Measurements from ENCODE around the gene HSDL1.

Gene HSDL1

DNA sequence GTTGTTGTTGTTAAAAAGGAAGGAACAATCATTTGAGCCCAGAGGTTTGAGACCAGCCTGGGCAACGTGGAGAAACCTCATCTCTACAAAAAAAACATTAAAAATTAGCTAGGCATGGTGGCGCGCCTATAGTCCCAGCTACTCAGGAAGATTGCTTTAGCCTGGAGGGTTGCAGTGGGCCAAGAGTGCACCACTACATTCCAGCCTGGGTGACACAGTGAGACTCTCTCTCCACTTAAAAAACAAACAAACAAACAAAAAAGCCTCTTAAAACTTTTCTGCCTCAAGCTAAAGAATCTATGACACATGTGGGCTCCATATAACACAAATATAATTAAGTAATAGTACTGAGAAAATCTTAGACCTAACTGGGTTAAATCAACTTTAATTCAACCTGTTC, 40.7 kb downstream of the HSDL1 start:
- no peak for DNase-seq

DNA sequence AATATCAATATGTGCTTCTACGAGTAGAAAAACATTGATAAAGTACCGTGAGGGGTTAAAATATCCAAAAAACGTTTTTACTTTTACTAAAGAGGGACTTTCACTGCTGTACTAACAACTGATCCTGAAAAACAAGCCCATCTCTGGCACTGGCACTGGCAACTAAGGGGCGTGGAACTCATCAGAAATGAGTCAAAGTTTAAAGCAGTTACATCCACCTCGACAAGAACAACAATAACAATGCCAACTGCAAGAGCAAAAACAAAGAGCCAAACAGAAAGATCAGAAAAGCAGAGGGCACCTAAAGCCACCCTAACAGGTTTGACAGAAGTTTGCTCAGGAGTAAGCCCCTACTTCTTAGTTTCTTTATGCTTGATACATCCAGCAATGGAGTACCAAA, 41.3 kb downstream of the HSDL1 start:
- no peak for DNase-seq

DNA sequence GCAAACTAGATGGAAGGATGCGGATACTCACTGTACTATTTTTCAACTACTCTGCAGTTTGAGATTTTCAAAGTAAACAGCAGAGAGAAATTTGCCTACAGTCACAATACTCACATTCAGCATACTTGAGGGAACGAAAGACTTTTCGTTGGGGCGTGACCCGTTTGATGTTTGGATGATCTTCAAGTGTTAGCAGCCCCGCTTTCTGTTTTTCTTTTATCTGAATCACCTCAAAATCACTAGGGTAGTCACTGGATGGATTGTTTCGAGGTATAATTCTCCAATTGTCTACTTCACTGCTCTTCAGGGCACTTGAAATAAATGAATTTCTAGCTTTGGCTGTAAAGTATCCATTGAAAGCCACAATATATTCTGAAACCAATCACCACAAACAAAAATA, 46.0 kb downstream of the HSDL1 start:
- no peak for DNase-seq

GRCh38 chr16:84096447-84097005, 48.5 kb downstream of the HSDL1 start:
- DNase-seq, result no peak

DNA sequence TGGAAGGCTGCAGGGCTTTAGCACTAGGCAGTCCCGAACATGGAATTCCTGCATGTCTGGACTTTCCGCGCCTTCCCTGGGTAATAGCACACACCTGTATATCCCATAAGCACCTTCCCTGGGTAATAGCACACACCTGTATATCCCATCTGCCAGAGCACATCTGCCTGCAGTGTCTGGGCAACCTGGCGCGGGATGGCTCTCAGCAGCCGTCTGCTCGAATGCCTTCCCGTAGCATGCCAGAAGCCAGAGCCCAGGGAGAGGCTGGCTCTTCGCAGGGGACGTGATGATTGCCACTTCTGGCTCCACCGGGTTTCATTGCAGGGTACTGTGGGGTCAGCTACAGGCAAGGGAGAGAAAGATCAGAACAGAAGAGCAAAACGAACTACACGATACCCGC, 49.5 kb downstream of the HSDL1 start:
- DNase-seq, result no peak

DNA sequence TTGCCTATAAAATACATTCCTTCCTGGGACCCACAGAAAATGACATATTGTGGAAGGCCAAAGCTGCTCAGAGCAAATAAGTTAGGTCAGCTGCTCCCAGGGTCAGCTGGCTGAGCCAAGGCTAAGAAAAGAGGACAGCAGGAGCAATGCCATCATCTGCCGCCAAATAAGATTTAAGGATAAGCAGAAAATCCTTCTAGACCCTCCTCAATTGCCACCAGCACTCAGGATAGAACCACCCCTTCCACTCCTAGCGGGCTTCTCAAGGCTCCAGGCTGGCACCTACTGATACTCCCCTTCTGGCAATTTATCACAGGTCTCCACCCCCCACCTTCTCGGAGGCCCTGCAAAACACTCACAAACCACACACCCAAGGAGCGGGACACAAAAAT, 51.1 kb downstream of the HSDL1 start:
- DNase-seq, result no peak

GRCh38 chr16:84093120-84093878, 51.7 kb downstream of the HSDL1 start:
- no peak for DNase-seq

DNA sequence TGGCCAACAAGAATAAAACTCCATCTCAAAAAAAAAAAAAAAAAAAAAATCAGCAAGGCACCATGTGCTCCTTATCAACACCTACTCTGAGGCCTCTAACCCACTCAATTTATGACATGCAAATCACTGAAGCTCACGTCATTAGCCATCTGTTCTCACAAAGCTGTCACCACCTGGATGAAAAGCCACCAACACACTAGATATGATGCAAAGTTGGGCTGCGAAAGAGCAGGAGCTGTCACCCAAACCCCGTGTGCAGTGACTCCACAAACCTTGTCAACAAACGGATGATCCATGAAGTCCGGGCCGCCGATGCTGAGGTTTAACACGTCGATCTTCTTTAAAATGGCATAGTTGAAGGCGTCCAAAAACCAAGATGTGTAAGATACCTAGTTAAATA, 53.5 kb downstream of the HSDL1 start:
- DNase-seq, result no peak

DNA sequence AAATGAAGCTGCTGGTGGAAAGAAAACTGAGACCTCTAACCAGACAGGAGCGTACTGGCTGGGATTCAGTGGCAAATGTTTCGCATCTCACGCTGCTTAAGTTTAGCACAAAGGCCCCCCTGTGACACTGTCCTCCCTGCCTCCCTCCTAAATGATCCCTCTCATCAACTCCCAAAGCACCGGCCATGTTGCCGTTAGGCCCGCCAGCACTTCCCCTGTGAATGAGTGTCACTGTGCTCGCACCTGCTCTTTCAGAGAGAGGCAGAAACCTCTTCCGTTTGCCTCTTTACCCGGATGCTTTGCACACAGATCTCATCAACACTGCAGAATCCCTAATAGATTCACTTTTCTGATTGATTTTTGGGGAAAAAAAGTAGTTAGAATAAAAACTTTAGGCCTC, 54.8 kb downstream of the HSDL1 start:
- no peak for DNase-seq

GRCh38 chr16:84088695-84089395, 56.1 kb downstream of the HSDL1 start:
- DNase-seq, result peak; percentile 19

DNA sequence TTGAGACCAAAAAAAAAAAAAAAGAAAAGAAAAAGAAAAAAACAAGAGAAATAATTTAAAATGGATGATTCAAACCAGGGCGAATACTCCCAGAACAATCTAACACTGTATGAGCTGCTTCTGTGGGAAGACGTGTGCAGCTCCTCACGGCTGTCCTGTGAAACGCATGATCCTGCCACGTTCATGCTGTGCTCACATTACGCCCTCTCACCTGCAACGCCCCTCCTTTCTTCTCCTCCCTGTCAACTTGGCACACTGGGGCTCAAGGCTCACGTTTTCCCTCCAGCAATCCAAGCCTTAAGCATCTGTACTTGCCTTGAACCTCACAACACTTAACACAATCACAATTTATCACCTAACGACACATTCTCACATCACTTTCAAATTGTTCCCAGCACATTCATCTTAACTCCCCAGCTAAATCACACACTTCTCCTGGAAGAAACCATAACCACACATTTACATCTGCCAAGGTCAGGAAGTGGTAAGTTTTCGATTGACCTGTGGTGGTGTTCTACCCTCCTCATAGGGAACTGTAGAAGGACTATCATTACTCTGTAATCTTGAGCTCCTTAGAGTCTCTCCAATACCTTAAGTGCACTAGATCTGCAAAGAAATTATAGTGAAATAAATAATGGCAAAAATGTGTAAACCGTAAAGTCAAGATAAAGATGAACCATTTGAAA, 57.4 kb downstream of the HSDL1 start:
- no peak for DNase-seq

GRCh38 chr16:84087001-84087400, 58.0 kb downstream of the HSDL1 start:
- DNase-seq, result no peak

- no peak for DNase-seq
Measured at GRCh38 chr16:84086341-84086740, 58.6 kb downstream of the HSDL1 start.

- DNase-seq, result no peak
Measured at GRCh38 chr16:84085773-84086172, 59.2 kb downstream of the HSDL1 start.

GRCh38 chr16:84085271-84085667, 59.7 kb downstream of the HSDL1 start:
- no peak for DNase-seq

DNA sequence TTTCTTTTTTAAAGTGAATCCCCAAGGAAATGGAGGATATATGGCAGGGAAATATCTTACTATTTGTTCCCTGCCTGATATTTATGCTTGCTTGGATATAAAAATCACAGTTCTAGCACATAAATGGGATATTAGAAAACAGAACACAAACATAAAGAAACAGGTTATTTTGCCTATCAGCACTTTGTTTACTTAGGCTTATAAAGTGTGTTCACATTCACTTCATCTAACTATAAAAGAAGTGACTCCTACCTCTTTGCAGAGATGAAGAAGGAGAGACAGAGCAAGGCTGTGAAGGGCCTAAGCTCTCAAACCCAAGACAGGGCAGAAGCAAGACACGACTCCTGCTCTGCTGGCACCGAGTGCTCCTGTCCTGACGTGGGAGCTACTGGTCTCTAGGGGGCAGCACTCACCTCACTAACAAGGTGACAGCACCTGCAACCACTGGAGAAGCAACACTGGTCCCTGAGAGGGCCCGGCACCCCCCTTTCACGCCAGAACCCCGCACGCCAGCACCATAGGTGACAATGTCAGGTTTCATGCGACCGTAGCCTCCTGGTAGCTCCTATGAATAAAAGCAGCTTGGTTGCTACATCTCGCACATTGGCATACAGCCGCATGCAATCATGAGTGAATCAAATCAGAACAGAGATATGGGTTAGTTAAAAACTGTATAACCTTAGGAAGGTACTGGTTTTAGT, 60.3 kb downstream of the HSDL1 start:
- DNase-seq, result peak; percentile 45

- no peak for DNase-seq
Measured at GRCh38 chr16:84082835-84083569, 62.0 kb downstream of the HSDL1 start.

DNA sequence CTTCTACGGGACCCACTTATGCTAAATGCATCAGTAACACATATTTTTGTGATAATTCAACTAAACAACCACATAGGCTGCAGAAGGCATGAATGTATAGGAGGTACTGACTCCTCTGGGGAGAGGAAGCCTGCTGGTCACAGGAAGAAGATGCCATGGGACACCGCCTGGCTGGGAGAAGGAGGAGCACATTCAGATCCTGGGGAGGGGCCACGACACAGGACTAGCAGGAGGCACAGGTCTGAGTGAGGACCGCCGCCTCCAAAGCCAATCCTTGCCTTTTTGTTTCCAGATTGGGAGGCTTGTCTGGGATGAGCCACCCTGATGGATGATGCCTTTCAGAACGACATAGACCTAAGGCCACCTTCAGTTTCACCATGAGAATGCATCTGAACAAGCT, 62.9 kb downstream of the HSDL1 start:
- no peak for DNase-seq

DNA sequence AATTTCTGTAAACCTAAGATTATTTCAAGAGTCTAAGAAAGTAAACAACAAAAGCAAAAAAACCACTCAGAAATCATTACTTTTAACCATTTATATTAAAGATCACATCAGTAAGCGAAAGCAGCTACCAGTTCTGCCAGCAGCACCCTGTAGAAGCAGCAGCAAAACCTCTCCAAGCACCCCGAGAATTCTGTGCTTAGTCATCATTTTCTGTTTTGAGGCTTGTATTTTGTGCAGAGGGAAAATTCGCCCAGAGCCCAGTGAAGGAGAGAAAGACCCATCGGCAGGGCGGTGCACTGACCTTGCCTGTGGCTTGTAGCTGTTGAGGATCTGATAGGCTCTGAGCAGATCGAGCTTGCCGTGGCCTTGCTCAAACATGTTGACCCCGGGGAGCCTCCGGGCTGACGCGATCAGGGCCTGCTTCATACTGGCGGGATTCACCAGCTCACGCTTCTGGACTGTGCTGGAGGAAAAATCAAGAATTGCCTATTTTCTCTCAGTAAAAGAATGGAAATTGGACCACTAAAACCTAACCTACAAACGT, 63.5 kb downstream of the HSDL1 start:
- DNase-seq, result no peak

- no peak for DNase-seq
Measured at GRCh38 chr16:84080813-84081212, 64.2 kb downstream of the HSDL1 start.

- no peak for DNase-seq
Measured at GRCh38 chr16:84080378-84080777, 64.6 kb downstream of the HSDL1 start.

DNA sequence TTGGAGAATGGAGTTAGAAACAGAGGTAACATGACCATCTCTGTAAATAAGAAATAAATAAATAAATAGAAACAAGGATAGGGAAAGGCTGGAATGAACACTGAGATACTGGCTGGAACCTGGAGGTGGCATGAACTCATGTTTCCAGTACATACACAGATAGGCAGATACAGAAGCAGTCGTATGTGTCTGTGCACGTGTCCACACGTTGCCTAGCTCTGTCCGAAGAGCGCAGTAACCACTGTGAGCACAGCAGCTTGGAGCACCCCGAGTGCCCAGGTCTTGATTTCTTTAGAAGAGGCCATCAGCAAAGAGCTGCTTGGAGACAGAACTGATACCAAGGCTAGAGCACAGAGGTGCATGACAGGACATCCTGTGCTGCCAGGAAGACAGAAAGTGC, 65.3 kb downstream of the HSDL1 start:
- DNase-seq, result no peak
